Astrocyte (in vitro differentiated cells and primary cell): ENCODE data around the gene ANKRD11. TPM values are rescaled to one million over a fixed set of nuclear protein-coding genes. Genes with fewer than 3 reads are reported as not detected.

Source experiments
- DNase-seq: peaks from one replicate; pipeline ENCODE4 v3.0.0-alpha.2; 2010; ENCODE audit warnings: low read depth
- FAIRE-seq: peaks from 2 replicates; lab custom pipeline; 2011; peaks lifted over from hg19 to GRCh38; lab: Jason Lieb, UNC
- H2AFZ ChIP-seq: 2 replicates; pipeline ENCODE4 v1.6.0; 2012; ENCODE audit warnings: low read depth, low read length, inconsistent platforms
- H3K27ac ChIP-seq: 2 replicates; pipeline ENCODE4 v1.5.1; 2011; ENCODE audit warnings: low read depth, low read length, inconsistent platforms
- H3K27me3 ChIP-seq: 2 replicates; pipeline ENCODE4 v1.6.0; 2011; ENCODE audit warnings: low read length, inconsistent platforms; ENCODE audit not compliant: insufficient read depth
- H3K36me3 ChIP-seq: 2 replicates; pipeline ENCODE4 v1.5.1; 2011; ENCODE audit warnings: low read length, inconsistent platforms; ENCODE audit not compliant: insufficient read depth
- H3K4me1 ChIP-seq: 2 replicates; pipeline ENCODE4 v1.5.1; 2011; ENCODE audit warnings: low read length, inconsistent platforms; ENCODE audit not compliant: insufficient read depth
- H3K4me2 ChIP-seq: 2 replicates; pipeline ENCODE4 v1.6.0; 2012; ENCODE audit warnings: low read length, inconsistent platforms
- H3K4me3 ChIP-seq: 2 replicates; pipeline ENCODE4 v1.5.1; 2011; ENCODE audit warnings: low read depth, mild to moderate bottlenecking, low read length, inconsistent platforms; ENCODE audit not compliant: insufficient read depth
- H3K79me2 ChIP-seq: 2 replicates; pipeline ENCODE4 v1.6.0; 2012; ENCODE audit warnings: mild to moderate bottlenecking, low read length, inconsistent platforms; ENCODE audit not compliant: insufficient read depth
- H3K9ac ChIP-seq: 2 replicates; pipeline ENCODE4 v1.6.0; 2012; ENCODE audit warnings: mild to moderate bottlenecking, low read length, inconsistent platforms
- H3K9me3 ChIP-seq: 2 replicates; pipeline ENCODE4 v1.5.1; 2012; ENCODE audit warnings: low read depth, mild to moderate bottlenecking, low read length, inconsistent platforms; ENCODE audit not compliant: insufficient read depth
- H4K20me1 ChIP-seq: 2 replicates; pipeline ENCODE4 v1.6.0; 2012; ENCODE audit warnings: low read length, inconsistent platforms; ENCODE audit not compliant: insufficient read depth
- H3K27ac Mint-ChIP-seq: one replicate; pipeline ENCODE4 v1.8.0; 2021; ENCODE audit warnings: mild to moderate bottlenecking, mixed read lengths; ENCODE audit not compliant: unreplicated experiment
- H3K27me3 Mint-ChIP-seq: one replicate; pipeline ENCODE4 v1.8.0; 2021; ENCODE audit warnings: low read depth, mixed read lengths; ENCODE audit not compliant: unreplicated experiment
- H3K36me3 Mint-ChIP-seq: one replicate; pipeline ENCODE4 v1.8.0; 2021; ENCODE audit warnings: low read depth, mixed read lengths; ENCODE audit not compliant: unreplicated experiment
- H3K4me1 Mint-ChIP-seq: one replicate; pipeline ENCODE4 v1.8.0; 2021; ENCODE audit warnings: low read depth, mixed read lengths; ENCODE audit not compliant: unreplicated experiment
- H3K4me3 Mint-ChIP-seq: one replicate; pipeline ENCODE4 v1.8.0; 2021; ENCODE audit warnings: mild to moderate bottlenecking, moderate library complexity, mixed read lengths; ENCODE audit not compliant: unreplicated experiment
- H3K9me3 Mint-ChIP-seq: one replicate; pipeline ENCODE4 v1.8.0; 2021; ENCODE audit warnings: mild to moderate bottlenecking, mixed read lengths; ENCODE audit not compliant: unreplicated experiment
- CTCF ChIP-seq: IDR thresholded peaks from 2 replicates; pipeline ENCODE4 v1.5.1; 2011; ENCODE audit warnings: low read depth, mild to moderate bottlenecking, inconsistent platforms, low read length, moderate library complexity; ENCODE audit not compliant: insufficient read depth
- EZH2 ChIP-seq: IDR thresholded peaks from 2 replicates; pipeline ENCODE4 v1.6.1; 2012; ENCODE audit warnings: mild to moderate bottlenecking, low read length, inconsistent platforms; ENCODE audit not compliant: insufficient read depth
- total RNA-seq: library from RNA; stranded (reverse); gene quantifications from 2 replicates; pipeline ENCODE4 v1.2.1, GENCODE V29; 2021

The ANKRD11 gene
- total RNA-seq, 1 donor from 2014 or later = 213 TPM

- Histone ChIP-seq H2AFZ (no peak overlapping the region), H3K79me2 (peaks cover 80% of the 10 kb centered on the region), H3K27ac (peak overlapping the region; percentile 58), H3K9ac (peak overlapping the region; percentile 20), H4K20me1 (peaks cover 74% of the 10 kb centered on the region), H3K4me2 (no peak overlapping the region), H3K36me3 (no peaks in the 10 kb centered on the region), H3K9me3 (no peaks in the 10 kb centered on the region), H3K4me1 (peaks cover 10% of the 10 kb centered on the region), H3K27me3 (no peaks in the 10 kb centered on the region), H3K4me3 (no peak overlapping the region)
- Mint-ChIP-seq H3K9me3 (no peaks in the 10 kb centered on the region), H3K27ac (peak overlapping the region; percentile 91), H3K4me1 (peaks cover 37% of the 10 kb centered on the region), H3K4me3 (no peak overlapping the region), H3K36me3 (peaks cover 23% of the 10 kb centered on the region), H3K27me3 (no peaks in the 10 kb centered on the region)
- FAIRE-seq (no peak), DNase-seq (no peak)
- TF ChIP-seq EZH2 = no peak
- TF ChIP-seq CTCF = no peak
Observed at GRCh38 chr16:89458967-89459366, 31.4 kb downstream of the ANKRD11 start.

- no peak for TF ChIP-seq CTCF
- TF ChIP-seq EZH2 = no peak
- no peaks in the 10 kb centered on the region for H3K36me3 ChIP-seq
- H3K4me3 Mint-ChIP-seq = no peak overlapping the region
- FAIRE-seq (no peak), DNase-seq (peak; percentile 32)
- no peaks in the 10 kb centered on the region for H3K27me3 Mint-ChIP-seq
- peaks cover 80% of the 10 kb centered on the region for H3K79me2 ChIP-seq
- H3K4me1 Mint-ChIP-seq = peaks cover 39% of the 10 kb centered on the region
- peak overlapping the region; percentile 91 for H3K27ac Mint-ChIP-seq
- H3K9me3 ChIP-seq = no peaks in the 10 kb centered on the region
- H3K9me3 Mint-ChIP-seq = no peaks in the 10 kb centered on the region
- peak overlapping the region; percentile 58 for H3K27ac ChIP-seq
- H3K4me3 ChIP-seq = no peak overlapping the region
- peak overlapping the region; percentile 20 for H3K9ac ChIP-seq
- no peak overlapping the region for H2AFZ ChIP-seq
- peaks cover 25% of the 10 kb centered on the region for H3K36me3 Mint-ChIP-seq
- H3K4me2 ChIP-seq = no peak overlapping the region
- H3K4me1 ChIP-seq = peaks cover 14% of the 10 kb centered on the region
- no peaks in the 10 kb centered on the region for H3K27me3 ChIP-seq
- H4K20me1 ChIP-seq = peaks cover 74% of the 10 kb centered on the region
Observed at GRCh38 chr16:89458551-89458950, 31.8 kb downstream of the ANKRD11 start.

- Mint-ChIP-seq H3K27ac (peak overlapping the region; percentile 77), H3K4me1 (peaks cover 47% of the 10 kb centered on the region)
- peaks cover 90% of the 10 kb centered on the region for H4K20me1 ChIP-seq
Observed at GRCh38 chr16:89456419-89456959, 33.9 kb downstream of the ANKRD11 start.

More at GRCh38 chr16:89456419-89456959, 33.9 kb downstream of the ANKRD11 start:
- peaks cover 94% of the 10 kb centered on the region for H3K79me2 ChIP-seq
- Mint-ChIP-seq H3K27me3 (no peaks in the 10 kb centered on the region), H3K36me3 (peaks cover 25% of the 10 kb centered on the region), H3K9me3 (no peaks in the 10 kb centered on the region), H3K4me3 (no peak overlapping the region)
- H3K9ac ChIP-seq = no peak overlapping the region
- no peaks in the 10 kb centered on the region for H3K9me3 ChIP-seq
- no peak overlapping the region for H3K4me3 ChIP-seq
- H3K36me3 ChIP-seq = no peaks in the 10 kb centered on the region
- no peak for FAIRE-seq
- no peak overlapping the region for H3K4me2 ChIP-seq
- no peak overlapping the region for H2AFZ ChIP-seq
- H3K27me3 ChIP-seq = no peaks in the 10 kb centered on the region
- TF ChIP-seq CTCF = no peak
- no peak for TF ChIP-seq EZH2
- no peak overlapping the region for H3K27ac ChIP-seq
- H3K4me1 ChIP-seq = peaks cover 16% of the 10 kb centered on the region
- no peak for DNase-seq
